Ascending aorta (tissue), 2 donors: ENCODE data around the gene MMP27. TPM values are rescaled to one million over a fixed set of nuclear protein-coding genes. Genes with fewer than 3 reads are reported as not detected.
"Not testable (repeated sequence)": the region's sequence is repeated elsewhere in the genome, so short reads cannot be mapped to it uniquely, and the experiment has no call there.

Experiments used
- DNase-seq, 2 donors: peaks; one replicate each; pipeline ENCODE4 v3.0.0-alpha.2; 2019; ENCODE audit warnings: low spot score in 2 of 2
- H3K27ac ChIP-seq, 2 donors: fragments of 200-600 bp; sonication (generic); one replicate each; pipeline ENCODE4 v1.5.1; 2016 to 2017; ENCODE audit warnings: mild to moderate bottlenecking in 1 of 2
- H3K27me3 ChIP-seq: fragments of 200-600 bp; sonication (generic); one replicate; pipeline ENCODE4 v1.5.1; 2017
- H3K36me3 ChIP-seq, 2 donors: fragments of 200-600 bp; sonication (generic); one replicate each; pipeline ENCODE4 v1.5.1; 2016
- H3K4me1 ChIP-seq, 2 donors: fragments of 200-600 bp; sonication (generic); one replicate each; pipeline ENCODE4 v1.5.1; 2016 to 2017; ENCODE audit warnings: mild to moderate bottlenecking in 1 of 2
- H3K4me3 ChIP-seq, 2 donors: fragments of 200-600 bp; sonication (generic); one replicate each; pipeline ENCODE4 v1.5.1; 2016 to 2017; ENCODE audit warnings: mild to moderate bottlenecking in 1 of 2
- H3K9me3 ChIP-seq, 2 donors: fragments of 200-600 bp; sonication (generic); one replicate each; pipeline ENCODE4 v1.5.1; 2016
- CTCF ChIP-seq, 3 experiments: fragments of 200-600 bp in 2 of 3; fragments of 450-650 bp in 1 of 3; sonication (generic) in 2 of 3; IDR thresholded peaks; one replicate each; pipeline ENCODE4 v1.5.1; 2016 to 2019; ENCODE audit warnings: antibody characterized with exemption in 3 of 3, mild to moderate bottlenecking in 1 of 3, moderate library complexity in 1 of 3
- intact Hi-C: fragments of 100-400 bp; cut with DNase I; formaldehyde crosslinking; loops from one replicate; pipeline ENCODE4 v1.15.1; 2023
- total RNA-seq: library from RNA; depleted of rRNA; stranded (reverse); fragments of >200 nt; gene quantifications from one replicate; pipeline ENCODE4 v1.1.0, GENCODE V29; 2016

MMP27 gene, protein sequence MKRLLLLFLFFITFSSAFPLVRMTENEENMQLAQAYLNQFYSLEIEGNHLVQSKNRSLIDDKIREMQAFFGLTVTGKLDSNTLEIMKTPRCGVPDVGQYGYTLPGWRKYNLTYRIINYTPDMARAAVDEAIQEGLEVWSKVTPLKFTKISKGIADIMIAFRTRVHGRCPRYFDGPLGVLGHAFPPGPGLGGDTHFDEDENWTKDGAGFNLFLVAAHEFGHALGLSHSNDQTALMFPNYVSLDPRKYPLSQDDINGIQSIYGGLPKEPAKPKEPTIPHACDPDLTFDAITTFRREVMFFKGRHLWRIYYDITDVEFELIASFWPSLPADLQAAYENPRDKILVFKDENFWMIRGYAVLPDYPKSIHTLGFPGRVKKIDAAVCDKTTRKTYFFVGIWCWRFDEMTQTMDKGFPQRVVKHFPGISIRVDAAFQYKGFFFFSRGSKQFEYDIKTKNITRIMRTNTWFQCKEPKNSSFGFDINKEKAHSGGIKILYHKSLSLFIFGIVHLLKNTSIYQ
- total RNA-seq: not detected

DNA sequence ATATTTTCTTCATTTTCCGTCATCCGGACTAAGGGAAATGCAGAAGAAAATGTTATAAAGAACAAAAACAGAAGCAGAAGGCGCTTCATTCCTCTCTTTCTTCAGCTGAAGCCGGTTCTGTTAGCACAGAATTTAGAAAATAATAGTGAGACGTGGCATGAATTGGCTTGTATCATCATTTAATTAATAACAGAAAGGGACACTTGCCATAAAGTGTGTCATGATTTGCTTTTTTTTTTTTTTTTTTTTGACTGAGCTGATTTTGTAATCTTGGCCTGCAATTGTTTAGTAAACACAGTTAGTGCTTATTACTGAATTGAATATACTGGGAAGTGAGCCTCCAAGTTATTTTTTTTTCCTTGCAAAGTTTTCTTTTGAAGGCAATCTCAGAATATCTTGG, at the start of gene MMP27:
Gene MMP27 (minus strand): TSS at position 144 of the 400 bp plus-strand sequence. CDS start 55 bp downstream, at position 89.
- Histone ChIP-seq H3K27ac (no peak within 1 kb of the TSS), H3K36me3 (no peaks in the 10 kb centered on the region), H3K27me3 (no peaks in the 10 kb centered on the region), H3K4me1 (no peaks in the 10 kb centered on the region), H3K4me3 (no peak within 1 kb of the TSS), H3K9me3 (no peaks in the 10 kb centered on the region)
- no peak for TF ChIP-seq CTCF (IDR thresholded peaks at IDR 0.05)
- no peak for DNase-seq
- intact Hi-C loops: no loop called here

GRCh38 chr11:102753267-102753666, 47.7 kb upstream of the MMP27 start:
- Histone ChIP-seq H3K36me3 (no peaks in the 10 kb centered on the region), H3K4me1 (no peaks in the 10 kb centered on the region), H3K27me3 (no peaks in the 10 kb centered on the region), H3K27ac (no peak overlapping the region), H3K4me3 (no peak overlapping the region), H3K9me3 (no peaks in the 10 kb centered on the region)
- intact Hi-C loops: no loop called here
- DNase-seq: no peak
- no peak for TF ChIP-seq CTCF (IDR thresholded peaks at IDR 0.05)

DNA sequence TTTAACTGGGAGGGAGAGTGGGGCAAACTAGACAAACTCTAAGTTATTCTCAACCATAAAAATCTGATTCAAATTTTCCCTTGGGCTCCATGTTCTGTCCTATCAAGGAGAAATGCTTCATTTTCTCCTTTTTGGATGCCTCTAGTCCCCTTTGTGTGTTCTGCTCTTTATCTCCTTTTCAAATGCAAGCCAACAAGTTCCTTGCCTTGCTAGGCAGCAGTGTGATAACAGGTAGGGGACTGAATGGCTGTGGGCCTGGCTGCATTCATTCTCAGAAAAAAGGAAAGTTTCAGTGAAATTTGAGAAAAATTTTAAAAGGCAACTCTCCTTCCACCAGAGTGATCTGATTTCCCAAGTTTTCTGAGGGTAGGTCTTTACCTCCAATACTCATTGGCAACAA, 46.1 kb upstream of the MMP27 start:
- H3K27ac ChIP-seq: no peak overlapping the region
- DNase-seq: no peak
- TF ChIP-seq CTCF (IDR thresholded peaks at IDR 0.05): no peak

DNA sequence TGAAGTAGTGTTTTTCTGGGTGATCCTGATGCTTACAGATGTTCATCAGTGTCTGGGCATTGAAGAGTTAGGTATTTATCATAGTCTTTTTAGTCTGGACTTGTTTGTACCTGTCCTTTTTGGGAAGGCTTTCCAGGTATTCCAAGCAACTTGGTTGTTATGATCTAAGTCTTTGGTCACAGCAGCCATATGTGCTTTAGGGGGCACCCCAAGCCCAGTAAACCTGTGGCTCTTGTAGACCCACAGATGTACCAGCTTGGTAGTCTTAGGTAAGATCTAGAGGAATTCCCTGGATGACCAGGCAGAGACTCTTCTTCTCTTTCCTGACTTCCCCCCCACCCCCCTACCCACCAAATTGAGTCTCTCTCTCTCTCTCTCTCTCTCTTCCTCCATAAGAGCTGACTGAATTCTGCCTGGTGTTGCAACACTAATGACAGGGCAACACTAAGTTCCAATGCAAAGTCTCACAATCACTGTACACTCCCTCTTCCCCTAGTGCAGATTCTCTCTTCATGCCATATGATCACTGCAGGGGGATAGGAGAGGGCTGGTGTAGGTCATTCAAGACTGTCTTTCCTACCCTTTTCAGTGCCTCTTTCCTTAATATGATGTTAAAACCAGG, 43.6 kb upstream of the MMP27 start:
- Histone ChIP-seq H3K27ac (no peak overlapping the region), H3K27me3 (no peaks in the 10 kb centered on the region), H3K4me3 (no peak overlapping the region), H3K9me3 (no peaks in the 10 kb centered on the region), H3K4me1 (no peaks in the 10 kb centered on the region), H3K36me3 (no peaks in the 10 kb centered on the region)
- intact Hi-C loops: no loop called here
- TF ChIP-seq CTCF (IDR thresholded peaks at IDR 0.05): no peak
- DNase-seq: no peak

More for the DNA sequence above, 46.1 kb upstream of the MMP27 start:
- H3K4me1 ChIP-seq: no peaks in the 10 kb centered on the region
- H3K4me3 ChIP-seq: no peak overlapping the region
- H3K27me3 ChIP-seq: no peaks in the 10 kb centered on the region
- intact Hi-C loops: no loop called here
- no peaks in the 10 kb centered on the region for H3K9me3 ChIP-seq
- H3K36me3 ChIP-seq: no peaks in the 10 kb centered on the region

DNA sequence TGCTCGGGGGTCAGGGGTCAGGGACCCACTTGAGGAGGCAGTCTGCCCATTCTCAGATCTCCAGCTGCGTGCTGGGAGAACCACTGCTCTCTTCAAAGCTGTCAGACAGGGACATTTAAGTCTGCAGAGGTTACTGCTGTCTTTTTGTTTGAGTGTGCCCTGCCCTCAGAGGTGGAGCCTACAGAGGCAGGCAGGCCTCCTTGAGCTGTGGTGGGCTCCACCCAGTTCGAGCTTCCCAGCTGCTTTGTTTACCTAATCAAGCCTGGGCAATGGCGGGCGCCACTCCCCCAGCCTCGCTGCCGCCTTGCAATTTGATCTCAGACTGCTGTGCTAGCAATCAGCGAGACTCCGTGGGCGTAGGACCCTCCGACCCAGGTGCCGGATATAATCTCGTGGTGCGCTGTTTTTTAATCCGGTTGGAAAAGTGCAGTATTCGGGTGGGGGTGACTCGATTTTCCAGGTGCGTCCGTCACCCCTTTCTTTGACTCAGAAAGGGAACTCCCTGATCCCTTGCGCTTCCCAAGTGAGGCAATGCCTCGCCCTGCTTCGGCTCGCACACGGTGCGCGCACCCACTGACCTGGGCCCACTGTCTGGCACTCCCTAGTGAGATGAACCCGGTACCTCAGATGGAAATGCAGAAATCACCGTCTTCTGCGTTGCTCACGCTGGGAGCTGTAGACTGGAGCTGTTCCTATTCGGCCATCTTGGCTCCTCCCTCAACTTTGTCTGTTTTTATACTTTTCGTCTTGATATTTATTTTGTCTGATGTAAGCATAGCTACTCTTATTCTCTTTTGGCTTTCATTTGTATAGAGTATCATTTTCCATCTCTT, 41.4 kb upstream of the MMP27 start:
- intact Hi-C loops, H3K27me3 ChIP-seq, H3K36me3 ChIP-seq, DNase-seq, H3K9me3 ChIP-seq, H3K4me3 ChIP-seq, H3K27ac ChIP-seq, H3K4me1 ChIP-seq: not testable (repeated sequence)
